H4 (cell line): ENCODE measurements around the gene ADAM33. TPM values are rescaled to one million over a fixed set of nuclear protein-coding genes. Genes with fewer than 3 reads are reported as not detected.

ENCODE experiments used
- DNase-seq: peaks from one replicate; pipeline ENCODE4 v3.0.0-alpha.2; 2015; ENCODE audit warnings: low spot score
- total RNA-seq: library from RNA; depleted of rRNA; stranded (reverse); fragments of >200 nt; shearing (Covaris generic); gene quantifications from 2 replicates; pipeline ENCODE4 v1.2.3, GENCODE V29; 2014

ADAM33 gene
- total RNA-seq, 1 experiment from 2014 or later: not detected

DNA sequence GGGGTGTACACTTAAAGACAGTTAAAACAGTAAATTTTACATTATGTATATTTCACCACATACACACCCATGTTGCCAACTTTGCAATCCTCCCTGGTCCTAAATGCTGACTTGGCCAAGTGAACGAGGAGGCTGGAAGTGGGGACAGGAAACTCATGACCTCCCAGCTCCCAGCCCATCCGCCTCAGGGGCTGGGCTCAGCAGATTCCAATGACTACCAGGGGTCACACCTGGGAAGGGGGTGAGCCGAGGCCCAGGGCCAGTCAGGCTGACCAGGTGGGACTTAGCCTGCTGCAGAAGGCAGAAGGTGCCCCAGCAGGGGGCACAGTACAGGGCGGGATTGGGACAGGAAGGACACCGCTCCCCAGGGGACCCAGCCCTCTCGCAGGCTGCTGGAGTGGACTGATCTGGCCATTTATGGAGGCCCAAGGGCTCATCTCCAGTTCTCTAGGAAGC, 28.2 kb upstream of the ADAM33 start:
- no peak for DNase-seq

- DNase-seq: no peak
Measured at GRCh38 chr20:3707508-3707899, 25.7 kb upstream of the ADAM33 start.

DNA sequence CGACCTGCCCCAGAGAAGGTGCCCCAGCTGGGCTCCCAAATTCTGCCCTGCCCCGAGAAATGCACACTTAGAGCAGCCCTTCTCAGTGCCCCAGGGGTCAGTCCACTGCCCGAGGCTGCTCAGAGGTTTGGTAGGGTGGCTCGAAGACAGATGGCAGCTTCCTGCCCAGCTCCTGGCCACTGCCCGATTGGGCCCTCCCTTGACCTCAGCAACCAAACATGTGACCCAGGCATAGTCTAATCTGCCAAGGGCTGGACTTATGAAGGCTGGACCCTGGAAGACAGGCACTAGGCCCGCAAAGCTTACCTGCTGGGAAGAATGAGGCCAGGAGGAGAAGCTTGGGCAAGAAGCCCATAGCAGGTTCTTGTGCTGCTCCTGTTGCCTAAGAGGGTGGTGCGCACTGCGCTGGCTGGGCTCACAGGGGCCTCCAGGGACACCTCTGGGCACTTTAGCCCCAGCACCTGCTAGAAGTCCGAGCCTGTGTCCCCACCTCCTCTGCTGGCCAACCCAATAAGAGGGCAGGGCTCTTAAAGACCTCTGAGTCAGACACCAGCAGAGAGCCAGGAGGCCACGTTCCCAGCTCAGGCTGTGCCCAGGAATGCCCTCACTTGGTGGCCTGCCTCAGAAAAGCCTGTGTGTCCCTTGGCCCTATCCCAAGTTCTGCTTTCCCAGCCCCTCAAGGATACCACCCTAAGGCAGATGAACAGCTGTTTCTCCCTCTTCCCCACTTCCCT, 25.1 kb upstream of the ADAM33 start:
- no peak for DNase-seq

DNA sequence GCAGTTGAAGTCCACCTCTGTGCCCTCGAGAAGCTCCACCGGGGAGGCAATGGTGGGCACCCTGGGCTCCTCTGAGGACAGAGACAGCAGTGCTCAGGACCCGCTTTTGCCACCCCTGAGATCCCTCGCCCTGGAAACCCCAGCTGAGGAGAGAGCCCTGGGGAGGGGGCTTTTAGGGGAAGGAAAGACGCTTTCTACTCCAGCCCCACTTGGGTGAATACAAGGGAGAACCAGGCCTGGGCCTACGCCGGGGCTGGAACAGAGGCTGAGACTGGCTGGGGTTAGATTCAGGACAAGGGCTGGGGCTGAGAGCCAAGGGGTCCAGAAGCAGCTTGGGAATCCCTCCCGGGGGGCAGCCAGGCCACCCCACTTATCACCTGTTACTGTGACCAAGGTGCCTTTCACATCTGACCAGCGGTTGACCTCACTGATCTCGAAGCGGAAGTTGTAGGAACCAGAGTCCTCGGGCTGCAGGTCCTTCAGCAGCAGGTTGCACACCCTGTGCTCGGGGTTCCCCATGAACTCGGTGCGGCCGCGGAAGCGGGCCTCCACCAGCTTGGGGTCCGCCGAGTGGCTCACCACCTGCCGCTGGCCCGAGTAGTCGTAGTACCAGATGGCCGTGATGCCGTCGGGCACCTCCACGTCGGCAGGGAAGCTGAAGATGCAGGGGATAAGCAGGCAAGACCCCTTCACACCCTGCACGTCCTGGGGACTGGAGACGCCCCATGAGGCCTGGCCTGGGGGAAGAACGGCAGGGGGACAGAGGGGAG, 24.3 kb upstream of the ADAM33 start:
- DNase-seq: no peak

DNA sequence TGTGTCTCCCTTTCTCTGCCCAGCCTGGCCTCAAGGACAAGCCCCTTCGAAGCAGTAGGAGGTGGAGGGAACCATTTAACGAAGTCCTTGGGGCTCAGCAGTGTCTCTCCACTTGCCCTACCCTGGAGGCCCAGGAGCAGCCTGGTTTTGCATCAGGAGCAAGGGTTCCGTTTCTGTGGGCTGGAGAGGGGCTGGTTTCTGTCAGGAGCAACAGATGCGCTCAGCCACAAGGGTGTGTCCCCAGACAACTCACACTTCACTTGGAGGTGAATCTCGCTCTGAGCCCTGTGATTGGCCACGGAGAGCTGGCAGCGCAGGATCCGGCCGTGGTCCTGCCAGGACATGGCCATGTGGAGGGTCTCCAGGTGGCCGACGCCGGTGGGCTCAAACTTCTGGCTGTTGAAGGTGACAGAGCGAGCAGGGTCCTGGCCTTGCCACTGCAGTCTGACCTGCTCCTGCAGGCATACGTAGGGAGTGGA, 23.7 kb upstream of the ADAM33 start:
- DNase-seq: no peak

GRCh38 chr20:3704087-3704486, 22.3 kb upstream of the ADAM33 start:
- no peak for DNase-seq

DNA sequence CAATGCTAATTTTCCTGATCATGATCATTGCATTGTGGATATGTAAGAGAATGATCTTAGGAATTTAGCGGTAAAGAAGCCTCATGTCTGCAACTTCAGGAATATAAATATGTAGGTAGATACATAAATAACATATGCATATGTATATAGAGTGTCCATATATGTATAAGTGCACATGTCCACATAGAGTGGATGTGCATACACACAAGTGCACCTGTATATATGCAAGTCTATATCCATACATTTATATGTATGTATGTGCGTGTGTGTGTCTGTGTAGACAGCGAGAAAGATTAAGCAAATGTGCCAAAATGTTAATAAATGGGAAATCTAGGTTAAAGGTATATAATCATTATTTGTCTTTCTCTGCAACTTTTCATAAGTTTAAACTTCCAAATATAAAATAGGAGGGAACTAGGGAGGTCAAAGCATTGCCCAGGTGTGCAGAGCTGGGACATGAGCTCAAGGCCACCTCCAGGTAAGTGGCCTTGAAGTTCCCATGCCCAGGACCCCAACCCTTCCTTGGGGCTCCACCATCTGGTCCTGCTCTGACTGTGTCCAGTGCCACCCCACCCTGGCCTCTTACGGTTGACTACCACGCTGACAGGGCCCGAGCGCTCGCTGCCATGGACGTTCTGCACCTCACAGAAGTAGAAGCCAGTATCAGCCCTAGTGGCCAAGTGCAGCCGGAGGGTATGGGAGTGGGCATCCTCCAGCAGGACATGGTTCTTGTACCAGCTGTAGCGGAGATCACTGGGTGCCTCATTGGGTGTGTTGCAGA, 21.0 kb upstream of the ADAM33 start:
- DNase-seq: no peak

GRCh38 chr20:3701061-3701998, 19.5 kb upstream of the ADAM33 start:
- DNase-seq: no peak

DNA sequence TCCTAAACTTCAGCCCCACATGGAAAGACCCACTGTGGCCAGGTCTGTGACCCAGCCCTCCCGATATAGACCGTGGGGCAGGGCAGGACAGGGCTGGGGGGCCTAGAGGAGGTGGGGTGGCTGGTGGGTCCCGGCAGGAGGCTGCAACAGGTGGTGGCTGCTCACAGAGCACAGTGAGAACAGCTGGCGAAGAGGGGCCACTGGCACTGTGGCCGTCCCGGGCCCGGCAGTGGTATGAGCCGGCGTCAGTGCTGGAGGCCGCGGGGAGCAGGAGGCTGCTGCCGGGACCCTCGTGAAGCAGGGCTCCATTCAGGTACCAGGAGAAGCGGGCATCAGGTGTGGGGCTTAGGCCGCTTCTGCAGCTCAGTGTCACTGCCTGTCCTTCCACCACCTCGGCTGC, 17.2 kb upstream of the ADAM33 start:
- DNase-seq: no peak

DNA sequence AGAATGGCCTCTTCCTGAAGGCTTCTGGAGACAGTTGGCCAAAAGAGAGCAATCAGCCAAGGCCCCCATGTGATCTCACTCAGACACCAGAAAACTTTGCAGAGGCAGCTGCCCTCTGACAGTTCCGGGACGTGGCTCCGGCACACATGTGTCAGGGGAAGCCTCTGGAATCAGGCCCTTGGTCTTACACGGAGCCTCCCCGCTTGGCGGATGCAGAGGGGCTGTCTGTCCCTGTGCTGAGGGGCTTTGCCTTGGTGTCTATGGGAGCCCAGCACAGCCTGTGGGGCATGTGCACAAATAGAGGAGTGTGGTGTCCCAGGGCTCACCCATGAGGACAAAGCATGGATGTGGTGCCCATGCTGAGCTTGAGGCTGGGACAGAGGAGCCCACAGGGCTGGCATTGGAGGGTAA, 16.8 kb upstream of the ADAM33 start:
- no peak for DNase-seq

DNA sequence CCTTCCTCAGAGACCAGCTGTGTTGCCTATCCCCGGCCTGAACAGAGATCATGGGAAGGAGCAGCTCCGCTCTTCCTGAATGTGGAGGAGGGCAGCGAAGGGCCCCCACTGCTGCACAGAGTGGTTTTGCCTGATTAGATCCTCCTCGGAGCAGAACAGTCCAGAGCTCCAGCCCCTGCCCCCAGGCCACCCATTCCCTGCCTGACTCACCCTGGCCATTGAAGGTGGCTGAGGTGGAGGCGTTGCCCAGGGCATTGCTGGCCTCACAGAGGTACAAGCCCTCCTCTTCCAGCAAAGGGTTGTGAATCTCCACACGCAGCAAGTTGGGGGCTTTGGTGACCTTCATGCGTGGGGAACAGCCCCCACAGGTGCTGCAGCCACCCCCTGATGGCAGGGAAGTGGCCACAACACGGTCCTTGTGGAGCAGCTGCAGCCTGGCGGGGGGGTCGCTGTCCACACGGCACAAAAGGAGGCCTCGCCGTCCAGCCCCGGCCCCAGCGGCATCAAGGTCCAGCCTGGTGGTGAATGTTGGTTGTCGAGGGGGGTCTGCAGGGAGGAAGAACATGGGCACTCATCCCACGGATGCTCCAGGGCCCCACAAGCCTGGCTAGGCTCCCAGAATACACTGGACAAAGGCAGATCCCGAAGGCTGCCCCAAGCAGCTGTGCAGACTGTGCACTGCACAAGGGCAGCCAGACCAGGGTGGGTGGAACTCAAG, 15.9 kb upstream of the ADAM33 start:
- DNase-seq: no peak

- no peak for DNase-seq
Measured at GRCh38 chr20:3696745-3697587, 15.2 kb upstream of the ADAM33 start.

- DNase-seq: no peak
Measured at GRCh38 chr20:3696200-3696599, 14.4 kb upstream of the ADAM33 start.

DNA sequence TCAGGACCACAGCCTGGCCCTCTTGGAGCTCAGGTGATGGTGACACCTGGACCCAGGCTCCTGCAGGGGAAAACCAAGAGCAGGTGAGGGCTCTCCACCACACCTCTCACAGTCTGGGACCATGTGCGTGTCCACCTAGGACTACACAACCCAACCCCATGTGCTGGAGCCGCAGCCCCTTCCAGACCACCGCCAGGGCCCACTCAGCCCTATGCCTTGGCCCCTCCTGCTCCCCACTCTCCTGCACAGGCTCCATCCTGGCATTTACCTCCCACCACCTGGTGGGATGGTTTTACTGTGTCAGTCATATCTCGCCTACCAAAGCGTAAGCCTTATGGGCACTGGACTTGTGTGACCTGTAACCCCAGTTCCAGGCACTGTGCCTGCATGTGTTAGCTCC, 13.1 kb upstream of the ADAM33 start:
- no peak for DNase-seq

DNA sequence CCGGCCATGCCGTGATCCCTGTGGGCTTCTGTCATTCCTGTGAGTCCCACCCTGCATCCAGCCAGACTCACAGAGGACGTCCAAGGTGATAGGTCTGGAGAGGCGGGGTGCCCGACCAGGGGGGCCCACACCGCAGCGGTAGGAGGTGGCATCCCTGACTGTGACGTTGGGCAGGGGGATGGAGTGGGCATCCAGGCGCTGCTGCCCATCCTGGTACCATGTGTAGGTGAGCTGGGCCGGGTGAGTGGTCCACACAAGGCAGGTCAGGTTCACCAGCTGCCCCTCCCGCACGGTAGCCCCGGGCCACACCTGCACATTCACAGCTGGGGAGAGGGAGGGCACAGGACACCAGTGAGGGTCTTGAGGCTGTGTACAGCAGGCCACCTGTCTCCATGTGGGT, 11.6 kb upstream of the ADAM33 start:
- no peak for DNase-seq

GRCh38 chr20:3692706-3693294, 11.0 kb upstream of the ADAM33 start:
- DNase-seq: no peak

GRCh38 chr20:3691897-3692296, 10.1 kb upstream of the ADAM33 start:
- no peak for DNase-seq

DNA sequence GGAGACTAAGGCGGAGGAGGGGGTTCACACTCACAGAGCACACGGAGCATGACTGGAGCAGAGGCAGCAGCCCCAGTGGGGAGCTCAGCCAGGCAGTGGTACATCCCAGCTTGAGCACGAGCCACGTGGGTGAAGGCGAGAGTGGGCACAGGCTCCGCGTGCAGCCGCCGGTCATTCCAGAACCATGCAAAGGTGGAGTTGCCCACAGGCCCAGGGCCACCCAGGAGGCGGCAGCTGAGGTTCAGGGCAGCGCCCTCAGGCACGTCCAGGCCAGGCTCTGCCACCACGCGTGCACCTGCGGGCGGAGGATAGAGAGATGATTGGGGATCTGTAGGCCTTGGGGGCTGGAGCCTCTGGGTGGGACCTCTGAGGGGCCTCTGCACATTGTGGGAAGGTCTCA, 9.5 kb upstream of the ADAM33 start:
- no peak for DNase-seq

DNA sequence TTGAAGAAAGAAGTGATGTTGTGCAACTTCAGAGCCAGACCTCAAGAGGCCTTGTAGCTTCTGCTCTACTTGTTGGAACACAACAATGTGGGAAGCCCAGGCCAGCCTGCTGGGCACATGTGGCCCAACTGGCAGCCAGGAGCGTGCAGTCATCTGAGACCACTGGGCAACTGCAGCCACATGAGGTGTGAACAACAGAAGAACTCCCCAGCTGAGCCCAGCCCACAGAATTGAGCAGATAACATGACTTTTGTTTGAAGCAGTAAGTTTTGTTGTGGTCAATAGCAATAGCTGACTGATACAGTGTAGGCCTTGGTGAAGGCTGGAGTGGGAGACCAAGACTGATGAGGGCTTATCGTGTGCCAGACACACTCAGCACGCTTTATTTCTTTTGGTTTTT, 8.6 kb upstream of the ADAM33 start:
- DNase-seq: no peak
